MG63 (cell line): ENCODE data around the gene DBF4B. TPM values are rescaled to one million over a fixed set of nuclear protein-coding genes. Genes with fewer than 3 reads are reported as not detected.
A peak's percentile ranks its signal among the peaks of the same experiment; 100 is the strongest.
"Not testable (repeated sequence)": the region's sequence is repeated elsewhere in the genome, so short reads cannot be mapped to it uniquely, and the experiment has no call there.

Source experiments
- DNase-seq: peaks from one replicate; pipeline ENCODE4 v3.0.0-alpha.2; 2020
- H3K27me3 ChIP-seq: fragments of 250-450 bp; sonication (Bioruptor Pico); 2 replicates; pipeline ENCODE4 v1.5.1; 2020; ENCODE audit warnings: mild to moderate bottlenecking, moderate library complexity
- H3K36me3 ChIP-seq: fragments of 250-450 bp; sonication (Bioruptor Pico); 2 replicates; pipeline ENCODE4 v1.5.1; 2020; ENCODE audit warnings: mild to moderate bottlenecking, moderate library complexity
- H3K4me3 ChIP-seq: fragments of 250-450 bp; sonication (Bioruptor Pico); 2 replicates; pipeline ENCODE4 v1.5.1; 2020; ENCODE audit warnings: mild to moderate bottlenecking, moderate library complexity
- H3K9me3 ChIP-seq: fragments of 250-450 bp; sonication (Bioruptor Pico); 2 replicates; pipeline ENCODE4 v1.5.1; 2020; ENCODE audit warnings: mild to moderate bottlenecking, moderate library complexity
- total RNA-seq: library from RNA; depleted of rRNA; stranded (reverse); fragments of >200 nt; shearing (Covaris generic); gene quantifications from 2 replicates; pipeline ENCODE4 v1.2.3, GENCODE V29; 2014; ENCODE audit warnings: low replicate concordance

Gene DBF4B
- total RNA-seq, 1 experiment from 2014 or later: 11.1 TPM

- not testable (repeated sequence) for H3K36me3 ChIP-seq, DNase-seq, H3K27me3 ChIP-seq, H3K4me3 ChIP-seq, H3K9me3 ChIP-seq
Measured at GRCh38 chr17:44700288-44700687, 8.2 kb upstream of the DBF4B start.

DNA sequence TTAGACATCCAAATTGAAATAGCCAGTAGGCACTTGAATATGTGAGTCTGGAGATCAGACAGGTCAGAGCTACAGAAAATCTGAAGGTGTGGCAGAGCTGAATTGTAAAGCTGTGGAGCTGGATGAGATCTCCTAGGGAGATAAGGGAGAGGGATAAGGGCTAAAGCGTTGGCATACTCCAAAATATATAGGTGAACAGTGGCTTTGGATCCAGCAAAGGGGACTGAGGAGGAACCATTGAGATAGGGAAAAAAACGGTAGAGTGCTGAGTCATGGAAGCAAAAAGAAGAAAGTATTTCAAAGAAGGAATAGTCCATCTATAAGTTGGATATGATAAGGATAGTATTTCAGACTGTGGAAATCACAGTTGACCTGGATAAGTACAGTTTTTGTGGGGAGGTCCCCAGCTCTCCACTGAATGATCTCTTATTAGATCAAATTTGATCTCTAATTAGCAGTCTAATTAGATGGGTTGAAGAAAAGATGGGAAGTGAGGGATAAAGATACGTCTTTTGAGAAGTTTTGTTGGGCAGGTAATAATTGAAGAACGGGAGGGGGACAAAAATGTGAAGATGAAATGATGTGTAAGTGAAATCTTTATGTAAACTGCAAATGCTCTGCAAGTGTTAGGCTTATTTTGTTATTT, 587 bp upstream of the DBF4B start:
- Histone ChIP-seq H3K27me3 (no peaks in the 10 kb centered on the region), H3K9me3 (no peaks in the 10 kb centered on the region), H3K36me3 (peaks cover 4% of the 10 kb centered on the region; the same call in 1 of the 2 replicates), H3K4me3 (peak overlapping the region; percentile 90)
- DNase-seq: no peak

GRCh38 chr17:44719444-44719843, 11.0 kb downstream of the DBF4B start:
- Histone ChIP-seq H3K27me3 (no peaks in the 10 kb centered on the region; the same call in 1 of the 2 replicates), H3K9me3 (no peaks in the 10 kb centered on the region), H3K4me3 (no peak overlapping the region), H3K36me3 (peaks cover 35% of the 10 kb centered on the region)
- no peak for DNase-seq

GRCh38 chr17:44722254-44722653, 13.8 kb downstream of the DBF4B start:
- Histone ChIP-seq H3K9me3 (no peaks in the 10 kb centered on the region), H3K36me3 (peaks cover 32% of the 10 kb centered on the region), H3K27me3 (no peaks in the 10 kb centered on the region), H3K4me3 (no peak overlapping the region)
- DNase-seq: peak; percentile 39

DNA sequence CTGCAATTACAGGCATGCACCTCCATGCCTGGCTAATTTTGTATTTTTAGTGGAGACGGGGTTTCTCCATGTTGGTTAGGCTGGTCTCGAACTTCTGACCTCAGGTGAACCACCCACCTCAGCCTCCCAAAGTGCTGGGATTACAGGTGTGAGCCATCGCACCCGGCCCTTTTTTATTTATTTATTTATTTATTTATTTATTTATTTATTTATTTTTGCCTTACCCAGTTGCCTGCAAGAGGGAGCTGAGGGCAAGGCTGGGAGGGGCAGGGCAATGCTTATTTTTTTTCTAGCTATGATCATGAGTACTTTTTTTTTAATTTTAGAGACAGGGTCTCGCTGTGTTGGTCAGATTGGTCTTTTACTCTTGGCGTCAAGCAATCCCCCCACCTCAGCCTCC, 17.7 kb downstream of the DBF4B start:
- not testable (repeated sequence) for H3K9me3 ChIP-seq, DNase-seq, H3K4me3 ChIP-seq, H3K27me3 ChIP-seq
- peaks cover 35% of the 10 kb centered on the region for H3K36me3 ChIP-seq

GRCh38 chr17:44733753-44734152, 25.3 kb downstream of the DBF4B start:
- DNase-seq: no peak
- H3K4me3 ChIP-seq: no peak overlapping the region
- peaks cover 30% of the 10 kb centered on the region for H3K36me3 ChIP-seq

DNA sequence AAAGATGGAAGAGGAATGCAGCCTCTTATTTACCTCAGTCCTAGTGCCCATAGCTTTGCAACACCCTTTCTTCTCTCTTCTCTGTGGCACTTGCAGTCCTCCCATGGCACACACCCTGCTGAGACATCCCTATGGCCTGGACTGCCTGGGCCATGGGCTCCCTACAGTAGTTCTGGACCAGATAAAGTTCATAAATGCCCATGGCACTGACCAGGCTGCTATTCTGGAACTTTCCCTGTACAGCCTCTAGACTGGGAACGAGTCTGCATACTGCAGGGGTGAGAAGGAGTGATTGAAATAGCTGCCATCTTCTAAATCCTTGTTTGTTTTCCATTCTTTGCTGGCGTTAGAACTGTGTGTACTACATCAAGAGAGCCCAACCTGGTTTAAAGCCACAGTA, 25.8 kb downstream of the DBF4B start:
- DNase-seq: no peak
- Histone ChIP-seq H3K36me3 (peaks cover 31% of the 10 kb centered on the region), H3K4me3 (no peak overlapping the region), H3K9me3 (no peaks in the 10 kb centered on the region), H3K27me3 (no peaks in the 10 kb centered on the region)

More at GRCh38 chr17:44733753-44734152, 25.3 kb downstream of the DBF4B start:
- no peaks in the 10 kb centered on the region for H3K9me3 ChIP-seq
- H3K27me3 ChIP-seq: no peaks in the 10 kb centered on the region

GRCh38 chr17:44736551-44737240, 28.2 kb downstream of the DBF4B start:
- Histone ChIP-seq H3K4me3 (no peak overlapping the region), H3K27me3 (no peaks in the 10 kb centered on the region), H3K36me3 (peaks cover 34% of the 10 kb centered on the region), H3K9me3 (no peaks in the 10 kb centered on the region)
- DNase-seq: no peak

DNA sequence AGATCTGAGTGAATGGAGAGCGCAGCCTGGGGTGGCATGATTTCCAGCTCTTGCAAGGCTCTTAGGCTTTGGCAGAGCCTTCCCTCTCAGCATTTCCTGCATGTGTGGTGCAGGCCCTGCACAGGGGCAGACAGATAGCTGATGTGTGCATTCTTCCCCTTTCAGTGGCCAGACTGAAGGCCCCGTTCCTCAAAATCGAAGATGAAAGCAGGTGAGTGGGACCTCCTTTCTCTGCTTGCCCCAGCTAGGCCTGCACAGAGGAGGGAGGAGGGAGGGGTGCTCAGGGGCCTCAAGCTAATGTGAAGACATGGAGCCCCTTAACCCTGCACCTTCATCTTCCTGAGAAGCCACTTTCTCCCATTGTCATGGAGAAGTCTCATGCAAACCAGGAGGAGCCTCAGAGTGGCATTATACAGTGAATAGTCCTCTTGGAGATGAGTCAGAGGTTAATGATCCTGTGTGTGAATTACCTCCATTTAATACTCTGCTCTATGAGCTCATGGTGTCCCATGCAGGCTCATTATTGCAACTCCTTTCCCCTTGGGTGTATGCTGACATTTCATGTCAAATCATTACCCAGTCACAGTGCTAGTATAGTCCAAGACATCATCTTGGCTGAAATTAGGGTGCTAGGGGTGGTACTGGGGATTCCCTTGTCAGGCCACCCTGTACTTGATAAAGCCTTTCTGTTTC, 29.9 kb downstream of the DBF4B start:
- H3K4me3 ChIP-seq: no peak overlapping the region
- H3K9me3 ChIP-seq: no peaks in the 10 kb centered on the region
- no peak for DNase-seq
- no peaks in the 10 kb centered on the region for H3K27me3 ChIP-seq
- peaks cover 36% of the 10 kb centered on the region for H3K36me3 ChIP-seq

DNA sequence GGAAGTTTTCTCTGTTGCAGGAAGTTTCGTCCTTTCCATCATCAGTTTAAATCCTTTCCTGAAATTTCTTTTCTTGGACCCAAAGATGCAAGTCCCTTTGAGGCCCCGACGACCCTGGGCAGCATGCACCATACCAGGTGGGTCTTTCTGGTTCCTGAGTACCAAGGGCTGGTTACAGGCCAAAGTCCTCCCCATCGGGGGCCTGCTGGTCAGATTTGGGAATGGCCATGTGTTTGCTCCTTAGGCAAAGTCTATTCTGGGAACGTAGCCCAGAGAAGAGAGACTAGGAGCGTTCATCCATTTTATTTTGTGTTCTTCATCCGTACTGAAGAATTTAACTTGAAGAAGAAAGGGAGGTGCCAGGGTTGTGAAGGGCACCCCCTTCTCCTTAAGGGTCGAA, 32.9 kb downstream of the DBF4B start:
- H3K9me3 ChIP-seq: no peaks in the 10 kb centered on the region
- no peak for DNase-seq
- H3K4me3 ChIP-seq: no peak overlapping the region
- no peaks in the 10 kb centered on the region for H3K27me3 ChIP-seq
- H3K36me3 ChIP-seq: peaks cover 24% of the 10 kb centered on the region

DNA sequence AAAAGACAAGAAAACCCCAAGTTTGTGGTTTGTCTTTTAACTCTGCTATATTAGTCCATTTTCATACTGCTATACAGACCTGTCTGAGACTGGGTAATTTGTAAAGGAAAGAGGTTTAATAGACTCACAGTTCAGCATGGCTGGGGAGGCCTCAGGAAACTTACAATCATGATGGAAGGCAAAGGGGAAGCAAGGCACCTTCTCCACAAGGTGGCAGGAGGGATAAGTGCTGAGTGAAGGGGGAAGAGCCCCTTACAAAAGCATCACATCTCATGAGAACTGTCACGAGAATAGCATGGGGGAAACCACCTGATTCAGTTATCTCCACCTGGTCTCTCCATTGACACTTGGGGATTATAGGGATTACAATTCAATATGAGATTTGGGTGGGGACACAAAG, 36.8 kb downstream of the DBF4B start:
- Histone ChIP-seq H3K36me3 (peaks cover 14% of the 10 kb centered on the region), H3K27me3 (no peaks in the 10 kb centered on the region), H3K9me3 (no peaks in the 10 kb centered on the region), H3K4me3 (no peak overlapping the region)
- no peak for DNase-seq

DNA sequence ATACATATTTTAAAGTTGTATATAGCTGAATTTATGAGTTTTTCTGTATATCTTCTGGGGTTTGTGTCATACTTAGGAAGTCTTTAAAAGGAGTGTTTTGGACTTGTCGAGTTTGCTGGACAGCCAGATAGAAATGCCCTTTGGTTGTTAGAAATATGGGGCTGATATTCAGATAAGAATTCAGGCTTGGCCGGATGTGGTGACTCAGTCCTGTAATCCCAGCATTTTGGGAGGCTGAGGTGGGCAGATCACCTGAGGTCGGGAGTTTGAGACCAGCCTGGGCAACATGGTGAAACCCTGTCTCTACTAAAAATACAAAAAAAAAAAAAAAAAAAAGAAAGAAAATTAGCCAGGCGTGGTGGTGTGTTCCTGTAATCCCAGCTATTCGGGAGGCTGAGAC, 37.3 kb downstream of the DBF4B start:
- not testable (repeated sequence) for H3K9me3 ChIP-seq, DNase-seq, H3K27me3 ChIP-seq, H3K4me3 ChIP-seq
- H3K36me3 ChIP-seq: peaks cover 14% of the 10 kb centered on the region

GRCh38 chr17:44747566-44747965, 39.1 kb downstream of the DBF4B start:
- peaks cover 9% of the 10 kb centered on the region for H3K36me3 ChIP-seq
- no peaks in the 10 kb centered on the region for H3K27me3 ChIP-seq
- no peak for DNase-seq
- no peaks in the 10 kb centered on the region for H3K9me3 ChIP-seq
- no peak overlapping the region for H3K4me3 ChIP-seq

DNA sequence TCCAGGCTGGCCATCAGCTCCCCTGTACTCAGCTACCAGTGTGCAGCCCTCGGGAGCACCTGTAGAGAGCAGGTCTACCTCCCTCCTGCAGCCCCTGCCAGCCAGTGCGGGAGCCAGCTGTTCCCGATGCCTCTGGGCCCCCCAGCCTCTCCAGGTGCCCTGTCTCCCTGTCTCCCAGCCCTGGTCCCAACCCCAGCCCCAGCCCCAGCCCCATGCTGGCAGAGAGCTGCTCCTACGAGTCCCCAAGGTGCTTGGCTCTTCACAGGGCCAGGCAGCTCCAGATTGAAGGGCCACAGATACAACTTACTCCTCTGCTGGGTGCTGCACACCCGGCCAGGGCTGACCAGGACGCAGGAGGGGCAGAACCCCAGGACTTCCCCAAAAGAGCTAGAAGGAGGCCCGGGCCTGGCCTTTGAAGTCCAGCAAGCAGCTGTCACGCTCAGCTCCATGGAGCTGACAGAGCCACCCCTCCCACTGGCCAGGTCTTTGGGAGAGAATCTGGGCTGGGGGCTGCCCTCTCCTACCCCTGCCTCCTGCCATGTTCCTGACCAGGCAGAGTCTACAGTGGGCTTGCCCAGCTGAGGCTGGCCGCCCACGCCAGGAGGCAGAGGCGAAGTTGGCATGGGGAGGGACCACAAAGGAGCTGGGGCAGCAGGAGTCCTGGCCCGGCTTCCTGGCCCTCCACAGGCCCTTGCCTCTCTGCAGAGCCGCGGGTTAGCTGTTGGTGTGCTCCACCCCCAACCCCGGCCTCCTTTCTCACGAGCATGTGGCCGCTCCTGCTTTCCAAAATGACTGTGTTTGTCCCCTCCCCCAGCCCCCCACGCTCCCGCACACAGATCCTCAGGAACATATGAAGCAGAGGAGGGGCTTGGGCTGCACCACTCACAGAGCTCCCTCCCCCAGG, 40.9 kb downstream of the DBF4B start:
- no peak for DNase-seq
- H3K9me3 ChIP-seq: no peaks in the 10 kb centered on the region
- H3K27me3 ChIP-seq: no peaks in the 10 kb centered on the region
- no peak overlapping the region for H3K4me3 ChIP-seq
- peaks cover 9% of the 10 kb centered on the region for H3K36me3 ChIP-seq

GRCh38 chr17:44749980-44750318, 41.5 kb downstream of the DBF4B start:
- Histone ChIP-seq H3K27me3 (no peaks in the 10 kb centered on the region), H3K36me3 (peaks cover 9% of the 10 kb centered on the region), H3K9me3 (no peaks in the 10 kb centered on the region), H3K4me3 (no peak overlapping the region)
- no peak for DNase-seq

DNA sequence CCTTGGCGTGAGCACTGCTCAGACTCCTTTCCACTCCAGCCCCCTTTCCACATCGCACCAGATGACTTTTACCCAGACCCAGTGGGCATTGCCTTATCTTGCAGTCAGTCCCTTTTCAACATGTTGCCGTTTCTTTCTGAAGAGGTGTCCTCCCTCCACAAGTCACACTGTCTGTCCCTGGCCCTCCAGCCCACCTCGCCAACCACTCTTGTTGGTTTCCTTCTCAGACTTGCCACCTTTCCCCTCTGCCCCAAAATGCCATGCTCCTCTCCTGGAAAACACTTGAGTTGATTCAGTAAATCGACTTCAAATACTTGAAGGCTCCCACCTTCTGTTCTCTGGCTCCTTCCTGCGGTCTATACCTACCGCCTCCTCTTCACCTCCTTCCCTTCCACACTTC, 42.9 kb downstream of the DBF4B start:
- Histone ChIP-seq H3K27me3 (no peaks in the 10 kb centered on the region), H3K36me3 (peaks cover 7% of the 10 kb centered on the region), H3K9me3 (no peaks in the 10 kb centered on the region), H3K4me3 (no peak overlapping the region)
- DNase-seq: no peak

GRCh38 chr17:44751806-44752205, 43.3 kb downstream of the DBF4B start:
- Histone ChIP-seq H3K9me3 (no peaks in the 10 kb centered on the region), H3K4me3 (no peak overlapping the region), H3K36me3 (peaks cover 7% of the 10 kb centered on the region), H3K27me3 (no peaks in the 10 kb centered on the region)
- DNase-seq: no peak
